K562 (cell line): Measurements from ENCODE around the gene CCNY. TPM values are rescaled to one million over a fixed set of nuclear protein-coding genes. Genes with fewer than 3 reads are reported as not detected.

Experiments used
- FOXA1 ChIP-seq: fragments of 450-650 bp; IDR thresholded peaks from 2 replicates; pipeline ENCODE4 v1.6.1; 2016; ENCODE audit warnings: mild to moderate bottlenecking, borderline replicate concordance
- MEIS2 ChIP-seq: fragments of 450-650 bp; IDR thresholded peaks from 2 replicates; pipeline ENCODE4 v1.6.1; 2014; ENCODE audit warnings: mild to moderate bottlenecking; ENCODE audit not compliant: partially characterized antibody
- MYNN ChIP-seq, 2 experiments: sonication (generic); formaldehyde crosslinking in 1 of 2; IDR thresholded peaks; 2 replicates each; pipeline versions ENCODE4 v1.5.0 to v1.6.1; 2016 to 2020; ENCODE audit warnings: antibody characterized with exemption in 1 of 2, missing genetic modification reagents in 1 of 2
- REST ChIP-seq, 2 experiments: fragments of 450-650 bp; formaldehyde crosslinking in 1 of 2; IDR thresholded peaks; 2 replicates each; pipeline versions ENCODE4 v1.4.0 to v1.6.1; 2014 to 2020; ENCODE audit warnings: mild to moderate bottlenecking in 2 of 2, borderline replicate concordance in 1 of 2, low read depth in 1 of 2
- polyA plus RNA-seq, 8 experiments: library from polyadenylated mRNA; depleted of rRNA in 4 of 8; stranded (reverse) in 5 of 8; unstranded in 3 of 8; fragments of >200 nt; fragmentation: Nextera tagmentation in 2 of 8; fragmentation: Illumina TruSeq in 1 of 8; extraction: Ambion mirVana in 2 of 8; extraction: Trizol in 1 of 8; gene quantifications; 2 replicates each; pipeline versions ENCODE4 v1.2.1 to v1.2.3, GENCODE V29; 2011 to 2014; ENCODE audit warnings: inconsistent platforms in 1 of 8, missing spikeins in 1 of 8
- total RNA-seq, 7 experiments: library from RNA; depleted of rRNA in 6 of 7; stranded (reverse); fragments of >200 nt in 6 of 7; fragmentation: Illumina TruSeq in 2 of 7; extraction: Trizol in 2 of 7; gene quantifications; 2 replicates each; pipeline versions ENCODE4 v1.2.1 to v1.2.3, GENCODE V29; 2011 to 2021; ENCODE audit warnings: low replicate concordance in 1 of 7
- TF ChIP-seq, protein P1 (sequence below): fragments of 450-650 bp; IDR thresholded peaks from 2 replicates; pipeline ENCODE4 v1.6.1; 2017; ENCODE audit warnings: antibody characterized with exemption

CCNY gene
- total and polyA plus RNA-seq, 9 of the 15 experiments (the other 6 are each of a cell fraction or from before 2014, with no cell fraction given), result 8.4 to 109 (median 38.6) TPM

DNA sequence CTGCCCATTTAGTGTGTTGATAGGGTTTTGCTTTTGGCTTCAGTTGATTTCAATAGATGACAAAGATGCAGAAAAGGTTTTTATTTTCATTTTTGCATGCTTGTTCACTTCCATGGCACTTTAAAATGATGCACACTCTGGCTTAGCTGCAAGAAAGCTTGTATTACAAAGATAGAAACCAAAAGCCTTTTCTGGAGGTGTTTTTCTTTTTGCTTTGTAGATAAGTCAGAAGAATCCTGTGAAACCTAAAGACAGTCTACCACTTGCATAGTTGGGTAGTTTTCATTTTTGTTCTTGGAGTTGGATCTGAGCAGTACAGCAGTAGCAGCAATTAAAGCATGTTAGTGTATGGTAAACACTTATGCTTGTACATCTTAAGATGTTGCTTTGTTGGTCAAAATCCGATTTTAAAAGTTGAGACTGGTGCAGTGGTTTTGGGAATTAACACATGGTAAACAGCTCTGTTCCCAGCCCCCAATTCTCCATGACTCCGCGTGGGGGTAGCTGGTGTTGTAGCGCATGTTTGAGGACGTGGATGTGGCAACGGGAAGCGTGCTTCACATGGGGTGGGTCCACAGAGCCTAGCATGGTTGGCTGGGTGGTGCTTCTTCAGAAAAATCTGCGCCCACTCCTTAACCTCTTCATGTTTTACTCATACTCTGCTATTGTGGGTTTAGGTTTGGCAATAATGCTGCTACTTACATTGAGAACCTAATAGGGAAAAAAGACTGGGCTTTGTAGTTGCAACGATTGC lies 19.8 kb downstream of the CCNY start (continued):
- no peak for TF ChIP-seq REST (IDR thresholded peaks at IDR 0.05; ENCODE audit: borderline replicate concordance)
- no peak for TF ChIP-seq REST (CRISPR knock-in tag; IDR thresholded peaks at IDR 0.05; ENCODE audit: low read depth)
- TF ChIP-seq MYNN (IDR thresholded peaks at IDR 0.05), result no peak
- no peak for TF ChIP-seq MYNN (CRISPR knock-in tag; IDR thresholded peaks at IDR 0.05)
- TF ChIP-seq FOXA1, result no peak
- no peak for TF ChIP-seq MEIS2
- TF ChIP-seq, protein P1, sequence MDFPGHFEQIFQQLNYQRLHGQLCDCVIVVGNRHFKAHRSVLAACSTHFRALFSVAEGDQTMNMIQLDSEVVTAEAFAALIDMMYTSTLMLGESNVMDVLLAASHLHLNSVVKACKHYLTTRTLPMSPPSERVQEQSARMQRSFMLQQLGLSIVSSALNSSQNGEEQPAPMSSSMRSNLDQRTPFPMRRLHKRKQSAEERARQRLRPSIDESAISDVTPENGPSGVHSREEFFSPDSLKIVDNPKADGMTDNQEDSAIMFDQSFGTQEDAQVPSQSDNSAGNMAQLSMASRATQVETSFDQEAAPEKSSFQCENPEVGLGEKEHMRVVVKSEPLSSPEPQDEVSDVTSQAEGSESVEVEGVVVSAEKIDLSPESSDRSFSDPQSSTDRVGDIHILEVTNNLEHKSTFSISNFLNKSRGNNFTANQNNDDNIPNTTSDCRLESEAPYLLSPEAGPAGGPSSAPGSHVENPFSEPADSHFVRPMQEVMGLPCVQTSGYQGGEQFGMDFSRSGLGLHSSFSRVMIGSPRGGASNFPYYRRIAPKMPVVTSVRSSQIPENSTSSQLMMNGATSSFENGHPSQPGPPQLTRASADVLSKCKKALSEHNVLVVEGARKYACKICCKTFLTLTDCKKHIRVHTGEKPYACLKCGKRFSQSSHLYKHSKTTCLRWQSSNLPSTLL, result no peak
